Tibial nerve (tissue), 4 donors: Measurements from ENCODE around the gene NUCKS1.

Experiments
- EP300 ChIP-seq, 2 donors: sonication (generic); formaldehyde crosslinking; IDR thresholded peaks; one replicate each; pipeline ENCODE4 v1.6.1; 2017; ENCODE audit warnings: antibody characterized with exemption in 2 of 2, mild to moderate bottlenecking in 1 of 2
- TF ChIP-seq, protein P1 (sequence below), 5 experiments: fragments of 200-600 bp in 3 of 5; fragments of 450-650 bp in 2 of 5; sonication (generic) in 3 of 5; IDR thresholded peaks; one replicate each; pipeline ENCODE4 v1.5.1; 2016 to 2019; ENCODE audit warnings: antibody characterized with exemption in 5 of 5, mild to moderate bottlenecking in 3 of 5, moderate library complexity in 2 of 5

DNA sequence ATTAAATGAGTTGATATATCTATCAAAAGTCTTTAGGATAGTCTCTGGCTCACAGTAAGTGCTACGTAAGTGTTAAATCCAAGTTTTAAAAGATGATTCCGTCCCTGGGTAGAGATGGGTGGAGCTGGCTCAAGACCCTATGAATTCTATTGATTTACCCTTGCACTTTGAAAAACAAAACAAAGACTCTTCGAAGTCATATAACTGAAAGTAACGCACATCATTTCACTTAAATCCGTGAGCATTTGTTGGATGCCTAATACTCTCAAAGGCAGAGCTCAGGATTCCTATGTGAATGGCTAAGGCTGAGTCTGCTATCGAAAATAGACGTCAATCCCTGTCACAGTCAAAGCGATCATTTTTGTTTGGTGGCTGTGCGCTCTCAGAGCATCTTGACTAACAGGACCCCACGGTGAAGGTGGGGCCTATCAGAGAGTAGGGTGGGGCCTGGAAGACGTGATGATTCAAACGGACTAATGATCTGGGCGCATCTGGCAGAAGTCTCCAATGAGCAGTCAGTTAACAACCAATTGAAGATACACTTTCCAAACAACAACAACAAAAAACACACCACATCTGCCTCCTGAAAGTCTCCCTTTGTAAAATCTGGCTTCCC, 1.2 kb upstream of the NUCKS1 start:
- TF ChIP-seq, protein P1, sequence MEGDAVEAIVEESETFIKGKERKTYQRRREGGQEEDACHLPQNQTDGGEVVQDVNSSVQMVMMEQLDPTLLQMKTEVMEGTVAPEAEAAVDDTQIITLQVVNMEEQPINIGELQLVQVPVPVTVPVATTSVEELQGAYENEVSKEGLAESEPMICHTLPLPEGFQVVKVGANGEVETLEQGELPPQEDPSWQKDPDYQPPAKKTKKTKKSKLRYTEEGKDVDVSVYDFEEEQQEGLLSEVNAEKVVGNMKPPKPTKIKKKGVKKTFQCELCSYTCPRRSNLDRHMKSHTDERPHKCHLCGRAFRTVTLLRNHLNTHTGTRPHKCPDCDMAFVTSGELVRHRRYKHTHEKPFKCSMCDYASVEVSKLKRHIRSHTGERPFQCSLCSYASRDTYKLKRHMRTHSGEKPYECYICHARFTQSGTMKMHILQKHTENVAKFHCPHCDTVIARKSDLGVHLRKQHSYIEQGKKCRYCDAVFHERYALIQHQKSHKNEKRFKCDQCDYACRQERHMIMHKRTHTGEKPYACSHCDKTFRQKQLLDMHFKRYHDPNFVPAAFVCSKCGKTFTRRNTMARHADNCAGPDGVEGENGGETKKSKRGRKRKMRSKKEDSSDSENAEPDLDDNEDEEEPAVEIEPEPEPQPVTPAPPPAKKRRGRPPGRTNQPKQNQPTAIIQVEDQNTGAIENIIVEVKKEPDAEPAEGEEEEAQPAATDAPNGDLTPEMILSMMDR (IDR thresholded peaks at IDR 0.05) = no peak
- TF ChIP-seq EP300 (IDR thresholded peaks at IDR 0.05) = no peak
